GM21723 (cell line): ENCODE data around the gene C1QTNF8.
"Not testable (repeated sequence)": the region's sequence is repeated elsewhere in the genome, so short reads cannot be mapped to it uniquely, and the experiment has no call there.

Experiments
- ATAC-seq: cut with Tn5 transposase; IDR thresholded peaks from one replicate; pipeline ENCODE4 v1.9.1; 2021; ENCODE audit warnings: mild to moderate bottlenecking, moderate library complexity; ENCODE audit not compliant: unreplicated experiment

The C1QTNF8 gene

GRCh38 chr16:1095450-1096168 is 435 bp downstream of the C1QTNF8 start:
- no peak for ATAC-seq

- no peak for ATAC-seq
Observed at GRCh38 chr16:1094601-1095449, 1.2 kb downstream of the C1QTNF8 start.

DNA sequence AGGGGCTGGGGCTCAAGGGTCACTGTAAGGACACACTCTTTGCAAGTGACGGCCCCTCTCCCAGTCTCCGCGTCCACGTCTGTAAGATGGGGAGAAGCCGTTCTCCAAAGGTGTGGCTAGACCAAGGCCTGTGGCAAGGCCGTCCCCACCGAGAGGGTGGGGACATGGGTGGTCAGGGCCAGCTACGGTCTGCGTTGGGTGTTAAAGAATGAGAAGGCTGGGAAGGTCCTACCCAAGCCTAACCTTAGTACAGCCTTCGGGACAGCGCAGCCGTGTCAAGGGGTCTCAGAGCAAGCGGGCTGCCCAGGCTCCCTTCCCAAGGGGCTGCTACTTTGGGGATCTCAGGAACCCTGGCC is 1.9 kb downstream of the C1QTNF8 start:
- ATAC-seq, result no peak

- ATAC-seq, result no peak
Observed at GRCh38 chr16:1093284-1094123, 2.5 kb downstream of the C1QTNF8 start.

DNA sequence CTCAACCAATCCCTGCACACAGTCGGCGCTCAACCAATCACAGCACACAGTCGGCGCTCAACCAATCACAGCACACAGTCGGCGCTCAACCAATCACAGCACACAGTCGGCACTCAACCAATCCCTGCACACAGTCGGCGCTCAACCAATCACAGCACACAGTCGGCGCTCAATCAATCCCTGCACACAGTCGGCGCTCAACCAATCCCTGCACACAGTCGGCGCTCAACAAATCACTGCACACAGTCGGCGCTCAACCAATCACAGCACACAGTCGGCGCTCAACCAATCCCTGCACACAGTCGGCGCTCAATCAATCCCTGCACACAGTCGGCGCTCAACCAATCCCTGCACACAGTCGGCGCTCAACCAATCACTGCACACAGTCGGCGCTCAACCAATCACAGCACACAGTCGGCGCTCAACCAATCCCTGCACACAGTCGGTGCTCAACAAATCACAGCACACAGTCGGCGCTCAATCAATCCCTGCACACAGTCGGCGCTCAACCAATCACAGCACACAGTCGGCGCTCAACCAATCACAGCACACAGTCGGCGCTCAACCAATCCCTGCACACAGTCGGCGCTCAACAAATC is 3.3 kb downstream of the C1QTNF8 start:
- ATAC-seq, result not testable (repeated sequence)

GRCh38 chr16:1091992-1092552 is 4.0 kb downstream of the C1QTNF8 start:
- no peak for ATAC-seq

- ATAC-seq, result no peak
Observed at GRCh38 chr16:1090620-1091587, 5.1 kb downstream of the C1QTNF8 start.

DNA sequence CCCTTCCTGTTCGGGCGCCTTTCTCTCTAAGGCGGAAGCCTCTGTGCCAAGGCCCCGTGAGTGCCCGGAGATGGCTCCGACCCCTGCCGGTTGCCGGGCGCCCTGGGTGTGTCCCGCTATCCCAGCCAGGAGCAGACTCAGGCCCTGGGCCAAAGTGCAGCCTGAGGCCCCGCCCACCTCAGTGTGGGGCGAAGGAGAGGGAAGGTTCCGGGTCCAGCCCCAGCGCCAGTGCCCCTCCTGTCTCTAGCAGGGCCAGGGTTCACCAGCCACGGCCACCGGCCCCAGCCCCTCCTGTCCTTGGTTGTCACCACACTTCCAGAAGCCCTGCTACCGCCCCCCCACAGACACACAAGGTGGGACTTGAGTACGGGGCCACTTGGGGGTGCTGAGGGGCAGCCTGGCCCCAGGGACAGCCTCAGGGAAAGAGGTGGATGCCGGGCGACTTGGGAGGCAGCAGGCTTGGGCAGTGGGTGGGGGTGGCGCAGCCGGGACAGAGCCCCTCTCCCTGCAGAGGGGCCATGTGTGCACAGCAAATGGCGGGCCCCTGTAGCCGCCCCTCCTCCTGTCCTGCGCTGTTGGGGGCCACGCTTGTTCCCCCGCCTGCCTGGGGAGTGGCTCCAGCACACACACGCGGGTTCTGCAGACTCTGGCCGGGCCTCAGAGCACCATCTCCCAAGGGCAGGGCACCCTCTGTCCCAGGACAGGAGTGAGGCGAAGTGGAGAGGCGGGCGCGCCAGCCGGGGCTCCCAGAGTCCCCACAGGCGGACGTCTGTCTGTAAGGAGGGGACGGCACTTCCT is 6.0 kb downstream of the C1QTNF8 start:
- ATAC-seq, result no peak

DNA sequence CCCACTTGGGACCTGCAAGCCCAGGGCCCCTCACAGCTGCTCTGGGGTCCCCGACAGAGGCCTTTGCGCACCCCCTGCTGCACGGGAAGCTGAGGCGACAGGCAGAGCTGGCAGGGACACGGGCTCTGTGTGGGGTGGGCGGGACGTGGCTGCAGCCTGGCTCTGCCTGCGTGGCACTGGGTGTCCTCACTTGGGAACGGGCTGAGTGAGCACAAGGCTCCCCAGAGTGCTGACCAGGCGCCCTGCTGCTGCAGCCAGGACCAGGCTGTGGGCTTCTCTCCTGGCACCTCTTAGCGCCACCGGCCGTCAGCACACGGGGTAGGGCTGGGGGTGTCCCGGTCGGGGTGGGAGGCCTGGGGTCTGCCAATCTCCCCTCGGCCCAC is 6.6 kb downstream of the C1QTNF8 start:
- no peak for ATAC-seq

DNA sequence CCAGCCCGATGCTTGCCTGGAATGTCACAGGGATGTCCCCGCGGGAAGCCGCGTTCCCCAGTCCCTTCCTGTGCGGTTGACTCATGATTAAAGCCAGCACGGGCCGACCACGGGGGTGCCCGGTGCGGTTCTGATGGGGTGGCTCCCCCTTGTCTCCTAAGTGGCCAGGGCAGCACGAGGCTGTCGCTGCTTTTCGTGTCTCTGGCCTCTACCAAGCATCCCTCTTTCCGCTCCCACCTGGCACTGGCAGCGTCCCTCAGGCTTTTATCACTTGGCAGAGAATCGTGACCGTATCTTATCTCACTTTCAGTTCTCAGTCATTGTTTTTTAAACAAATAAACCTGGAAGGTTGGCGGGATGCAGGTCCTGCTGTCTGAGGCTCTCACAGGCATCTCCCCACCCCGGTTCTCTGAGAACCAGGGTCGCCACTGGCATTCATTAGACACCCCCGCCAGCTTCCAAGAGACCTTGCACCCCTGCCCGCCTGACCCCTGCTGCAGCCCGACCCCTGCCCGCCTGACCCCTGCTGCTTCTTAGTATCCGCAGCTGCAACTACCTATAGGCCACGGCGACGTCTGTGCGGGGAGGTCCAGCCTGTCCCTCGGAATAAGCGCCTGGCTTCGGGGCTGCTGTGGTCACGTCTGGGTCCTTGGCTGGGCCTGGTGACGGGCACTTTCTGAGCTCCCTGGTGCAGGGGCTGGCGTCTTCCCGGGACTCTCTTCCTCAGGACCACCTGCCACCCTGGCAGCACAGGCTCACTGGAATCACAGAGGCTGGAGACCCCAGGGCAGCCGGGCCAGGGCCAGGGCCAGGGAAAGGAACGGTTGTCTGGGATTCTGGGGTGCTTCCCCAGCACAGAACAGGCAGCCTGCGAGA is 7.5 kb downstream of the C1QTNF8 start:
- no peak for ATAC-seq

DNA sequence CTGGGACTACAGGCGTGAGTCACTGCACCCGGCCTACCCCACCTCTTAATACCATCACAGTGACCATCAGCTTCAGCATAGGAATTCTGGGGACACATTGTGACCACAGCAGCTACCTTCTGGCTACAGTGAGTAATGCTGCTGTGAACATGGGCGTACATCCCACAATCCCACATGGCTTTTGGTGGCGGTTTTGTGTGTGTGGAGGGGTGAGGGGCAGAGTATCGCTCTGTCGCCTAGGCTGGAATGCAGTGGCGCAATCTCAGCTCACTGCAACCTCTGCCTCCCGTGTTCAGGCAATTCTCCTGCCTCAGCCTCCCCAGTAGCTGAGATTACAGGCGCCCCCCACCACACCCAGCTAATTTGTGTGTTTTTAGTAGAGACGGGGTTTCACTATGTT is 9.6 kb downstream of the C1QTNF8 start:
- not testable (repeated sequence) for ATAC-seq

DNA sequence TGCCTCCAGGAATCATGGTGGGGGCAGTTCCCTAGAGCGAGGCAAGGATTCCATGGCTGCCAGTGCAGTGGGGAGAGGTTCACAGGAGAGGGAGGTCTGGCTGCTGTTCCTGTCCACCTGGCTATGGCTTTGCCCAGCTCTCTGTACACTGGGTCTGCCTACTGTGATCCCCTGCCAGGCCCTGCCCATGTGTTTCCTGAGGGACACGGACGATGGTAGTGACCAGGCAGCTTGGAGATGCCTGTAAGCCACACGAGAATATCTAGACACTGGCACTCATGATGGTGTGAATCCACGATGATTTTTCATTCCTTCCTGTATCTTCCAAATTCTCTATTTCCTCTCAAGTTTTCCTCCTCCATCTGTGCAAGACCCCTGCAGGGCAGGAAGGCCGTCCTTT is 11.1 kb downstream of the C1QTNF8 start:
- no peak for ATAC-seq

- ATAC-seq, result no peak
Observed at GRCh38 chr16:1082952-1083675, 12.9 kb downstream of the C1QTNF8 start.

GRCh38 chr16:1082266-1082951 is 13.6 kb downstream of the C1QTNF8 start:
- no peak for ATAC-seq

DNA sequence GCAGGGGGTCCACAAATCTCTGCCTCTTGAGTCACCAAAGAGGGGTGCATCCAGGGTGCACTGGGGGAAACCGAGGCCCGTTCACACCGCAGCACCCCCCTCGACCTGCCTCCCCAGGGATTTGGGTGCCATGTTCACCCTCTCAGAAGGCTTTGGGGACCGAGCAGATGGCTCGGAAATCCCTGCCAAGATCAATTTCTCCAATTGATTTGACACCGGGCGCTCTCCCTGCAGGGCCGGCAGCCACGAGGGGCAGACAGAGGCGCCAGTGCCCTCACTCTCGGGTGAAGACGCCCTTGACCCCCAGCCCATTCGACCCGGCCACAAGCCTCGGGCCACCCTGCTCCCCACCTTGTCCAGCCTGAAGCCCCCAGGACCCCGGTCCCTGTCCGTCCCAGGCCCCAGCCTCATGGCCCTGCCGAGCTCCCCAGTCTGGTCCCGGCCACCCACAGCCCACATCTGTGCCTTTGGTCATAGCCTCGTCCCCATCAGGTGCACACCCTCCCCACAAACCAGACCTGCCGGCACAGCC is 14.2 kb downstream of the C1QTNF8 start:
- no peak for ATAC-seq
